K562 (cell line): Measurements from ENCODE around the gene CDK4. TPM values are rescaled to one million over a fixed set of nuclear protein-coding genes. Genes with fewer than 3 reads are reported as not detected.

Experiments
- HMBOX1 ChIP-seq: sonication (generic); IDR thresholded peaks from 2 replicates; pipeline ENCODE4 v1.6.1; 2016
- MCM5 ChIP-seq: fragments of 450-650 bp; IDR thresholded peaks from 2 replicates; pipeline ENCODE4 v1.6.1; 2016; ENCODE audit warnings: low read depth
- SIRT6 ChIP-seq: IDR thresholded peaks from one replicate; pipeline ENCODE4 v1.6.1; 2012; ENCODE audit warnings: low read depth, mild to moderate bottlenecking, control low read depth, inconsistent platforms, low read length, moderate library complexity
- SMARCC2 ChIP-seq: fragments of 450-650 bp; IDR thresholded peaks from 2 replicates; pipeline ENCODE4 v1.6.1; 2017; ENCODE audit warnings: antibody characterized with exemption, moderate library complexity, mild to moderate bottlenecking, low read depth
- SRSF3 ChIP-seq: fragments of 200-400 bp; formaldehyde crosslinking; IDR thresholded peaks from 2 replicates; pipeline ENCODE4 v1.6.1; 2016; ENCODE audit warnings: mild to moderate bottlenecking, low read length, moderate library complexity; ENCODE audit not compliant: insufficient read depth
- TAF7 ChIP-seq: fragments of 450-650 bp; IDR thresholded peaks from 2 replicates; pipeline ENCODE4 v1.6.1; 2016; ENCODE audit warnings: missing genetic modification characterization, missing compliant biosample characterization
- TEAD1 ChIP-seq, 2 experiments: fragments of 450-650 bp in 1 of 2; sonication (generic) in 1 of 2; formaldehyde crosslinking; IDR thresholded peaks; 2 replicates each; pipeline versions ENCODE4 v1.4.0 to v1.8.0; 2020 to 2022; ENCODE audit warnings: mild to moderate bottlenecking in 2 of 2, missing genetic modification reagents in 1 of 2
- ZBTB17 ChIP-seq: fragments of 450-650 bp; formaldehyde crosslinking; IDR thresholded peaks from 2 replicates; pipeline ENCODE4 v1.4.0; 2020; ENCODE audit warnings: mild to moderate bottlenecking
- ZNF384 ChIP-seq: IDR thresholded peaks from 2 replicates; pipeline ENCODE4 v1.6.1; 2012; ENCODE audit warnings: low read depth, low read length, improper control_type of control experiment
- polyA plus RNA-seq, 8 experiments: library from polyadenylated mRNA; depleted of rRNA in 4 of 8; stranded (reverse) in 5 of 8; unstranded in 3 of 8; fragments of >200 nt; fragmentation: Nextera tagmentation in 2 of 8; fragmentation: Illumina TruSeq in 1 of 8; extraction: Ambion mirVana in 2 of 8; extraction: Trizol in 1 of 8; gene quantifications; 2 replicates each; pipeline versions ENCODE4 v1.2.1 to v1.2.3, GENCODE V29; 2011 to 2014; ENCODE audit warnings: inconsistent platforms in 1 of 8, missing spikeins in 1 of 8
- total RNA-seq, 7 experiments: library from RNA; depleted of rRNA in 6 of 7; stranded (reverse); fragments of >200 nt in 6 of 7; fragmentation: Illumina TruSeq in 2 of 7; extraction: Trizol in 2 of 7; gene quantifications; 2 replicates each; pipeline versions ENCODE4 v1.2.1 to v1.2.3, GENCODE V29; 2011 to 2021; ENCODE audit warnings: low replicate concordance in 1 of 7
- TF ChIP-seq, protein P1 (sequence below): IDR thresholded peaks from 2 replicates; pipeline ENCODE4 v1.6.1; 2012; ENCODE audit warnings: low read depth, low read length, improper control_type of control experiment, borderline replicate concordance
- TF ChIP-seq, protein P2 (sequence below), 2 experiments: fragments of 450-650 bp in 1 of 2; sonication (generic) in 1 of 2; formaldehyde crosslinking in 1 of 2; IDR thresholded peaks; 2 replicates each; pipeline versions ENCODE4 v1.7.1 to v1.9.0; 2016 to 2022; ENCODE audit warnings: inconsistent platforms in 1 of 2, mild to moderate bottlenecking in 1 of 2, missing genetic modification reagents in 1 of 2

Gene CDK4
- total and polyA plus RNA-seq, 9 of the 15 experiments (the other 6 are each of a cell fraction or from before 2014, with no cell fraction given): 37.8 to 436 (median 238) TPM

DNA sequence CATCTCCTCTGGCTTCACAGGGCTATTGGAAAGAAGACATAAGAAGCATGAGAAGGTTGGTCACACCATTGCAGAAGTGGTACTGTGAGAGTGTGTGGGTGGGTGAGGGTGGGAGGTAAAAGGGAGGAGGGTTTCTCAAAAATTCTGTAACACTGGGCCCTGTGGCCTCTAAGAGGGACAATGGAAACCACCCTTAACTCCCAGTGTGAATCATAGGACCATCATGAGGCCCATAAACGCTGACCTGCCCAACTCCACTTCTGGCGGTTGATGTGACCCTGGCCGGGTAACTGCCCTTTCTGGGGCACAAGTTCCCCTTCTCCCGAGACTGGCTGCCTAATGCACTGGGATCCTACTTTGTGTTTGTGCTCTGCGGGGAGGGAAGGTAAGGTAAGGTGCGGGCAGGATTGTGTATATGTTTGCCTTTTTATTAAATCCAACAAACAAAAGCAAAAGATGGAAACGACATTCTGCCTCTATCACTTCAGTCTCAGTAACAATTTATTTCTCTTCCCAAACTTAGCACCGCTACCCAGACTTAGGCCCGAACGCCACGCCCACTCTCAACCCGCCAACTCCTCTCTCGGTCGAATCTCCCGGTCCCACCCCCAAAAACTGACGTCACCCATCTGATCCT lies 19.2 kb upstream of the CDK4 start (continued):
- TF ChIP-seq, protein P1, sequence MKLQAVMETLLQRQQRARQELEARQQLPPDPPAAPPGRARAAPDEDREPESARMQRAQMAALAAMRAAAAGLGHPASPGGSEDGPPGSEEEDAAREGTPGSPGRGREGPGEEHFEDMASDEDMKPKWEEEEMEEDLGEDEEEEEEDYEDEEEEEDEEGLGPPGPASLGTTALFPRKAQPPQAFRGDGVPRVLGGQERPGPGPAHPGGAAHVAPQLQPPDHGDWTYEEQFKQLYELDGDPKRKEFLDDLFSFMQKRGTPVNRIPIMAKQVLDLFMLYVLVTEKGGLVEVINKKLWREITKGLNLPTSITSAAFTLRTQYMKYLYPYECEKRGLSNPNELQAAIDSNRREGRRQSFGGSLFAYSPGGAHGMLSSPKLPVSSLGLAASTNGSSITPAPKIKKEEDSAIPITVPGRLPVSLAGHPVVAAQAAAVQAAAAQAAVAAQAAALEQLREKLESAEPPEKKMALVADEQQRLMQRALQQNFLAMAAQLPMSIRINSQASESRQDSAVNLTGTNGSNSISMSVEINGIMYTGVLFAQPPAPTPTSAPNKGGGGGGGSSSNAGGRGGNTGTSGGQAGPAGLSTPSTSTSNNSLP: no peak
- no peak for TF ChIP-seq SRSF3
- TF ChIP-seq ZNF384: no peak
- no peak for TF ChIP-seq TAF7 (tag)
- TF ChIP-seq SIRT6: no peak
- no peak for TF ChIP-seq ZBTB17 (CRISPR knock-in tag)
- TF ChIP-seq, protein P2, sequence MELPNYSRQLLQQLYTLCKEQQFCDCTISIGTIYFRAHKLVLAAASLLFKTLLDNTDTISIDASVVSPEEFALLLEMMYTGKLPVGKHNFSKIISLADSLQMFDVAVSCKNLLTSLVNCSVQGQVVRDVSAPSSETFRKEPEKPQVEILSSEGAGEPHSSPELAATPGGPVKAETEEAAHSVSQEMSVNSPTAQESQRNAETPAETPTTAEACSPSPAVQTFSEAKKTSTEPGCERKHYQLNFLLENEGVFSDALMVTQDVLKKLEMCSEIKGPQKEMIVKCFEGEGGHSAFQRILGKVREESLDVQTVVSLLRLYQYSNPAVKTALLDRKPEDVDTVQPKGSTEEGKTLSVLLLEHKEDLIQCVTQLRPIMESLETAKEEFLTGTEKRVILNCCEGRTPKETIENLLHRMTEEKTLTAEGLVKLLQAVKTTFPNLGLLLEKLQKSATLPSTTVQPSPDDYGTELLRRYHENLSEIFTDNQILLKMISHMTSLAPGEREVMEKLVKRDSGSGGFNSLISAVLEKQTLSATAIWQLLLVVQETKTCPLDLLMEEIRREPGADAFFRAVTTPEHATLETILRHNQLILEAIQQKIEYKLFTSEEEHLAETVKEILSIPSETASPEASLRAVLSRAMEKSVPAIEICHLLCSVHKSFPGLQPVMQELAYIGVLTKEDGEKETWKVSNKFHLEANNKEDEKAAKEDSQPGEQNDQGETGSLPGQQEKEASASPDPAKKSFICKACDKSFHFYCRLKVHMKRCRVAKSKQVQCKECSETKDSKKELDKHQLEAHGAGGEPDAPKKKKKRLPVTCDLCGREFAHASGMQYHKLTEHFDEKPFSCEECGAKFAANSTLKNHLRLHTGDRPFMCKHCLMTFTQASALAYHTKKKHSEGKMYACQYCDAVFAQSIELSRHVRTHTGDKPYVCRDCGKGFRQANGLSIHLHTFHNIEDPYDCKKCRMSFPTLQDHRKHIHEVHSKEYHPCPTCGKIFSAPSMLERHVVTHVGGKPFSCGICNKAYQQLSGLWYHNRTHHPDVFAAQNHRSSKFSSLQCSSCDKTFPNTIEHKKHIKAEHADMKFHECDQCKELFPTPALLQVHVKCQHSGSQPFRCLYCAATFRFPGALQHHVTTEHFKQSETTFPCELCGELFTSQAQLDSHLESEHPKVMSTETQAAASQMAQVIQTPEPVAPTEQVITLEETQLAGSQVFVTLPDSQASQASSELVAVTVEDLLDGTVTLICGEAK (IDR thresholded peaks at IDR 0.05): 0 out of 2 replicates have a peak, but pooled peaks have one; percentile 4
- TF ChIP-seq, protein P2 (CRISPR knock-in tag; IDR thresholded peaks at IDR 0.05): peak; percentile 33; the same call in 1 of the 2 replicates
- TF ChIP-seq SMARCC2: no peak
- TF ChIP-seq HMBOX1: no peak
- TF ChIP-seq TEAD1 (CRISPR knock-in tag; IDR thresholded peaks at IDR 0.05): no peak
- no peak for TF ChIP-seq MCM5
